ES-I3 (cell line): ENCODE measurements around the gene CFAP107.

Source experiments
- H3K36me3 ChIP-seq: 2 replicates; pipeline ENCODE4 v1.6.1; 2013; ENCODE audit warnings: mild to moderate bottlenecking, low read length, control low read depth, moderate library complexity; ENCODE audit not compliant: insufficient read depth
- H3K4me1 ChIP-seq: 2 replicates; pipeline ENCODE4 v1.6.1; 2013; ENCODE audit warnings: mild to moderate bottlenecking, control low read depth, low read length; ENCODE audit not compliant: insufficient read depth
- H3K9ac ChIP-seq: 2 replicates; pipeline ENCODE4 v1.6.1; 2013; ENCODE audit warnings: low read depth, mild to moderate bottlenecking, low read length, moderate library complexity
- H3K9me3 ChIP-seq: 2 replicates; pipeline ENCODE4 v1.6.1; 2013; ENCODE audit warnings: mild to moderate bottlenecking, low read length, moderate library complexity; ENCODE audit not compliant: control insufficient read depth, insufficient read depth

CFAP107 gene

DNA sequence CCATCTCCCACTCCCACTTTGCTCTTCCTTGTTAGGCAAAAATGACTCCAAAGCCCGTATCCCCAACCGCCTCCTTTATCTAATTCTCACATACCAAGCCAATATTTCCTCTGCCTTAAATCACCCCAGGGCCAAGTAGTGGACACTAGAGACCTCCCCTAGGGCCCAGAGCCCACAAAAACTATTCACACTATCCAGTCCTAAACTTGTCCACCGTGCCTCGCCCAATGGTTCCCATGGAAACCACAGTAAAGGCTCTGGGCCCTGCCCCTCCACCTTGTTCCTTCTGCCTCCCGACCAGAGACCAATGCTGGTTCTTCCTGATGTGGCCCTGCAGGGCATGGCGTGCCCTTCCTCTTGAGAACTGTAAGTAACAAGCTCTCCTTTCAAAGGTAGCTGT, 11.8 kb downstream of the CFAP107 start:
- no peaks in the 10 kb centered on the region for H3K4me1 ChIP-seq
- H3K36me3 ChIP-seq: 0 out of 2 replicates have a peak, but pooled peaks cover 3% of the 10 kb centered on the region
- H3K9me3 ChIP-seq: no peaks in the 10 kb centered on the region
- H3K9ac ChIP-seq: no peak overlapping the region

DNA sequence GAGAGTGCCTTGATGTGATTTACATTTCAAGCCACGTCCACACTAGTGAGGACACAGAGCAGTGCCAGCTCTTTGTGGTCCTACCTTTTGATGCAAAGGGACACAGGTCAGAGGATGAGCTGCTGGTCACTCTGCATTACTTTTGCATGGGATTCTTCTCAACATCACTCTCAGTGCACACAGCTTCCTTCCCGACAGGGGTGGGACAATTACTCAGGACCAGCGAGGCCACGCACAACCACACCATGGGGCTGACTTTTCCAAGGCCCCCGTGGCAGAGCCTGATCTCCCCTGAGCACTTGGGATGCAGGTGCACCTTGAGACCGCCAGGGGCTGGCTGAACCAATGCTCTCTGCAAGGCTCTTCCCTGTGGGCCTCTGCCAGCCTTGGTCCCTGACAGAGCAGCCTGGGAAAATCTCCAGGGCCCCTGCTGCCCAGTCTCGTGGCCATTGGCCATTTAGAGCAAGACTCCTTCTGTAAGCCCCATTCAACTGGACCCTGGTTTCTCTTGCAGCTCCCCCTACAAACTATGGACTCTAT, 14.3 kb downstream of the CFAP107 start:
- H3K9me3 ChIP-seq: no peaks in the 10 kb centered on the region
- no peak overlapping the region for H3K9ac ChIP-seq
- H3K4me1 ChIP-seq: no peaks in the 10 kb centered on the region
- H3K36me3 ChIP-seq: 0 out of 2 replicates have a peak, but pooled peaks cover 3% of the 10 kb centered on the region

DNA sequence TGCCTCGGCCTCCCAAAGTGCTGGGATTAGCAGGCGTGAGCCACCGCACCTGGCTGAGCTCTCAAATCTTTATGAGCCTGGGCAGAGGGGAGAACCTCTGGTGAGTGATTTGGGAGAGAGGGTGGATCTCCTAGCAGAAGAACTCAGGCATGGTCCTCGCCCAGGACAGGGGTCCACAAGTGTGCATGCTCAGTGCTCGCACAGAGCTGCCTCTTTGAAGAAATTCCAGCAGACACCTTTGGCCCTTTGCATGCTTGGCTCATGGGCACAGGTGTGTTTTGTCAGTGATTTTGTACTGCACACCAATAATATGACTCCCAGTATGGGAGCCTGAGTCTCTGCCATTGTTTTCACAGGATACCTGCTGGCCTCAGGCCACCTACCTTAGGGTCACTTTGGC, 15.8 kb downstream of the CFAP107 start:
- H3K36me3 ChIP-seq: 0 out of 2 replicates have a peak, but pooled peaks cover 3% of the 10 kb centered on the region
- no peak overlapping the region for H3K9ac ChIP-seq
- H3K4me1 ChIP-seq: no peaks in the 10 kb centered on the region
- H3K9me3 ChIP-seq: no peaks in the 10 kb centered on the region

DNA sequence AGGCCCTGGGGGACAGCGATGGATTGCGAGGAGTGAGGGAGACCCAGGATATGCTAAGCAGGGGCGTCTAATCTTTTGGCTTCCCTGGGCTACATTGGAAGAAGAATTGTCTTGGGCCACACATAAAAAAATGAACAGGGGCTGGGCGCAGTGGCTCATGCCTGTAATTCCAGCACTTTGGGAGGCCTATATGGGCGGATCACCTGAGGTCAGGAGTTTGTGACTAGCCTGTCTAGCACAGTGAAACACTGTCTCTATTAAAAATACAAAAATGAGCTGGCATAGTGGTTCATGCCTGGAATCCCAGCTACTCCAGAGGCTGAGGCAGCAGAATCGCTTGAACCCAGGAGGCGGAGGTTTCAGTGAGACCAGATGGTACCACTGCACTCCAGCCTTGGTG, 16.8 kb downstream of the CFAP107 start:
- no peak overlapping the region for H3K9ac ChIP-seq
- no peaks in the 10 kb centered on the region for H3K9me3 ChIP-seq
- no peaks in the 10 kb centered on the region for H3K4me1 ChIP-seq
- H3K36me3 ChIP-seq: 0 out of 2 replicates have a peak, but pooled peaks cover 3% of the 10 kb centered on the region

DNA sequence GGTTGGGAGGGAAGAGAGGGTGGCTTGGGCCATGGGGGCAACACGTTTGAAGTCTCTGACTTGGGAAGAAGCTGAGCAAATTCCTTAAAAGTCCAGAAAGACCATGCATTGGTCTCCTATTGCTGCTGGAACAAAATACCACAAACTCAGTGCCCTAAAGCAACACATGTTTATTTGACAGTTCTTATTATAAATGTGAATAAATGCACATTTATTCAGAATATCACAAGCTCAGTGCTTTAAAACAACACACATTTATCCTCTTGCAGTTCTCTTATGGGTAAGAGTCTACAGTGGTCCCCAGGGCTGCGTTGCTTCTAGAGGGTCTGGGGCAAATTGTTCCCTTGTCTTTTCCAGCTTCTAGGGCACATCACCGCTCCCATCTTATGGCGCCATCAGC, 17.5 kb downstream of the CFAP107 start:
- Histone ChIP-seq H3K9me3 (no peaks in the 10 kb centered on the region), H3K9ac (no peak overlapping the region), H3K36me3 (0 out of 2 replicates have a peak, but pooled peaks cover 3% of the 10 kb centered on the region), H3K4me1 (no peaks in the 10 kb centered on the region)

DNA sequence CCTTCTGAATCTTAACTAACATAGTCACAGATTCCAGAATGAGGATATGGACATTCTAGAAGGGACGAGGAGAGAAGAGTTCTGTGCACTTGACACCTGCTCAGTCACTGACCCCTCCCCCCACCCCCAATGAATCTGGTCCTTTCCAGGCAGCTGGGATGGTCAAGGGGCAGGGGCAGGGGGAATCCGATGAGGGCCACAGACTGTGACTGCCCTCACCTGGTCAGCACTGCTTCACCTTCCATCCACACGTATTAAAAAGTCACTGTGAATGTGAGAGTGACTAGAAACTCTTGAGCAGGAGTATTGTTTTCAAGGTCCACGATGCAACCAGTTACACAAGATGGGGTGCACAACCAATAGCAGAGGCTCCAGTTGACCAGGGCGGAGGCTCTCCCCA, 18.0 kb downstream of the CFAP107 start:
- H3K9ac ChIP-seq: no peak overlapping the region

DNA sequence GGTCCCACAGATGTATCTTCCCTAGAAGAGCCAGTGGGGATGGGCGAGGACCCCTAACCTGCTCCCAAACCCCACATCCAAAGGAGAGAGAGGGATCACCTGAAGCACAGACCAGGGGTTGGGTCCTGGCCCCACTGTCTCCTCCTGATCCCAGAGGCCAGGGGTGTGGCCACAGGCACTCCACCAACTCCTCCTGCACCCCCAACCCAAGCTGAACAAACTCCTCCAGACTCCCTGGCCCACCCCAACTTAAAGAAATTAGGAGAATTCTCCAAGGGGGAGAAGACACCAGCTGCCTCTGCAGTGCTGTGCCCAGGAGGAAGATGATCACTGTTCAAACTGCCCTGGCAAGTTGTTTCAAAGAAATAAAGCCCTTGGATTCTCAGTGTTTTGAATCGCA, 23.0 kb downstream of the CFAP107 start:
- H3K4me1 ChIP-seq: no peaks in the 10 kb centered on the region
- no peaks in the 10 kb centered on the region for H3K9me3 ChIP-seq
- no peaks in the 10 kb centered on the region for H3K36me3 ChIP-seq
- no peak overlapping the region for H3K9ac ChIP-seq

More for the DNA sequence above, 18.0 kb downstream of the CFAP107 start:
- H3K4me1 ChIP-seq: no peaks in the 10 kb centered on the region
- H3K9me3 ChIP-seq: no peaks in the 10 kb centered on the region
- H3K36me3 ChIP-seq: no peaks in the 10 kb centered on the region

DNA sequence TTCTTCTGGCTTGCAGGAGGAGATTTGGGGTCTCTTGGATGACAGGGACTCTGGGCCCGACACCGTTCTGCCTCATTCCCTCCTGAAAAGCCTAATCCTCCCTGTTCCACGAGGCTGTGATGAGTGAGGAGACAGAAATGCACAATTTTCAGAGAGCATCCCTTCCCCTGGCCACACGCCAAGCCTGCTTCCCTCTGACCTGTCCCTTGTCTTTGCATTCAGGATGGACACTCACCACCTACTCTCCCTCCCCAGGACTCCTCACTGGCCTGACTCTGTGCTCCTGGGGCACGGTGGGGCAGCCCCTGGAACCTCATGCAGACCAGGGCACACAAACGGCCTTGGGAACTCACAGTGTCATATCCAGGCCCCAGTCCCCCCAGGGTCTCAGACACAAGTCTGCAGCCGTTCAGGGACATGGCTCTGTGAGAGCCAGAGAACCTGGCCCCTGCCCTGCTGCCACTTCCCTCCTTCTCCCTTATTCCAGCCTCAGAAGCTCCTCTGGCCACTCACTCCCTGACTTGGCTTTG, 24.0 kb downstream of the CFAP107 start:
- Histone ChIP-seq H3K9ac (no peak overlapping the region), H3K4me1 (no peaks in the 10 kb centered on the region), H3K36me3 (no peaks in the 10 kb centered on the region), H3K9me3 (no peaks in the 10 kb centered on the region)

DNA sequence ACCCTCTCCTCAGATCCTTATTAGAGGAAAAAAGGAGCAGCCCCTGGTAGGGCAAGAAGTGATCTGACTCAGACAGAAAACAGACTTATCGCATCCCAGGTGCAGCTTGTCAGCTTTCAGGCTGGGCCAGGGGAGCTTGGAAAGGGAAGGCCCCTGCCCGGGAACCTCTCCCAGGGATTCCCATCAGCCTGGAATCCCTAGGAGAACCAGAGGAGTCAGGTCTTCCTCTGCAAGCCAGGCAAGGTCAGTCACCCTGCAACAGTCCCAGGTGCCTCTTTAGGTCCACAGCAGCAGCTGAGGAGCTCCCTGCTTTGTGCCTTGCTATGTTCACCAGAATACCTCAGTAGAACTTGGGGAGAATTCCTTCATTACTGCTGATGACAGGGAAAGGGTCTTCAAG, 24.6 kb downstream of the CFAP107 start:
- no peaks in the 10 kb centered on the region for H3K9me3 ChIP-seq
- no peaks in the 10 kb centered on the region for H3K36me3 ChIP-seq
- H3K9ac ChIP-seq: no peak overlapping the region
- no peaks in the 10 kb centered on the region for H3K4me1 ChIP-seq

DNA sequence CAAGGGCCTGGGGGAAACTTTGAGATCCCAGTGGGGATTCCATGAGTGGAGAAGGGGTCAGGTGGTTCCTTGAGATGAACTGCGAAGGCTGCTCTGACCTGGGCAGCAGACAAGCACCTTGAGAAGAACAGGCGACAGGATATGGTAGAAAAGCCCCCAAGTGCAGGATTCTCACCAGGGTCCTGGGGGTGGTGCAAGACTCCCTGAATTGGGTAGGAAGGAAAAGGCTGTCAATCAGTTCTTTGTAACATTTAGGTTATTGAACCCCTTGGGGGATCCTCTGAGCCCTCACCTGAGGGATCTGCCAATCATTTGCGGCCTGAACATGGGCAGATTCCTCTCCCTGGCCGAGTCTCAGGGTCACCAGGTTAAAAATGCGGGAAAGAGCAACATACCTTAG, 25.2 kb downstream of the CFAP107 start:
- Histone ChIP-seq H3K9me3 (no peaks in the 10 kb centered on the region), H3K4me1 (no peaks in the 10 kb centered on the region)

DNA sequence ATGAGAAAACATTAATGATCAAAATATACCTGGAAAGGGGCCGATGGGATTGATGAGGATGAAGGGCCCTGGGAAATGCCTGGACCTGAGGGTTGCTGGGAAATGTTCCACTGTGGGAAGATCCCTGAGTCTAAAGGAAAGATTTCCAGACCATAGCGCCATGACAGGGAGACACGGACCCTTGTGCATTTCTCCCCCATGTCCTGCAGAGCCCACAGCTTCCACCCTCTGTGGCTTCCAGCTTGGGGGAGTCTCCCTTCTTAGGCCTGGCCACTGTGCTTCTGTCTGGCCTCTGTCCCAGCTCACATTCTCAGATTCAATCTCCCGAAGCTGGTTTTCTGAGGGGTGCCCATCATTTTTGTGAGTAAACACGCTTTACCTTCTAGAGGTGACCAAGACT, 26.5 kb downstream of the CFAP107 start:
- Histone ChIP-seq H3K36me3 (no peaks in the 10 kb centered on the region), H3K4me1 (no peaks in the 10 kb centered on the region), H3K9ac (no peak overlapping the region), H3K9me3 (no peaks in the 10 kb centered on the region)

More for the DNA sequence above, 25.2 kb downstream of the CFAP107 start:
- no peak overlapping the region for H3K9ac ChIP-seq
- no peaks in the 10 kb centered on the region for H3K36me3 ChIP-seq

DNA sequence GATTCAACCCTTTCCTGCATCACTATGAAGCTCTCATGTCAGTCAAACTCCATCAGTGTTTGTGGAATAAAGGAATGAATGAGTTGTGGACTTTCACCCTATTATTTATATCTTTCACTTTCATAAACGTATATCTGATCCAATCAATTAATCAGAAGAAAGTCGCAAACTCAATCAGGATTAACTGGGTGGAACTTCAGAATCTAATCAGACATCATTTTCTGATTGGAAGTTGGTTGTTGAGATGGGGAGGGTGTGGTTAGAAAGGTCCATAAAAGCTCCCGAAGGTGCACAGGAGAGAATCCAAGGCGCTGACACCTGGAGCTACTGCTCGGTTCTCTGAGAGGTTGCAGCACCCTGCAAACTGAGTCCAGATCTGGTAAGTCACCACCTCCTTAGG, 27.4 kb downstream of the CFAP107 start, which contains the start of gene PRAMEF12:
Gene PRAMEF12, plus strand, starts transcription at position 301 of the 400 bp plus-strand sequence. CDS start 1,130 bp downstream, outside the sequence.
- H3K36me3 ChIP-seq: no peaks in the 10 kb centered on the region
- no peaks in the 10 kb centered on the region for H3K9me3 ChIP-seq
- H3K4me1 ChIP-seq: no peaks in the 10 kb centered on the region
- no peak within 1 kb of the TSS for H3K9ac ChIP-seq

DNA sequence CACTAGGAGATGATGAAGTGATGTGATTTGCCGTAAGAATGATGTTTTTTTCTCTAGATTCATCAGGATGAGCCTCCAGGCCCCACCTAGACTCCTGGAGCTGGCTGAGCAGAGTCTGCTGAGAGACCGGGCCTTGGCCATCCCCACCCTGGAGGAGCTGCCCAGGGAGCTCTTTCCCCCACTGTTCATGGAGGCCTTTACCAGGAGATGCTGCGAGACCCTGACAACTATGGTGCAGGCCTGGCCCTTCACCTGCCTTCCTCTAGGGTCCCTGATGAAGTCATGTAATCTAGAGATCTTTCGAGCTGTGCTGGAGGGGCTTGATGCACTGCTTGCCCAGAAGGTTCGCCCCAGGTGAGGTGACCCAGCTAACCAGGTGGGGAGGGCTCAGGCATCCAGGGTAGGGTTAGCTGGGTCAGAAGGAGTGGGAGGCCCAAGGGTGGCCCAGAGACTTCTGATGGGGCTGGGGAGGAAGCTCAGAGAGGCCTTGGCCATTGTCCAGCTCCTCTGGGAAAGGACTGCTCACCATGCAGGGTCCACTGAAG, 28.9 kb downstream of the CFAP107 start:
- no peaks in the 10 kb centered on the region for H3K9me3 ChIP-seq
- H3K4me1 ChIP-seq: no peaks in the 10 kb centered on the region
- H3K9ac ChIP-seq: no peak overlapping the region
- no peaks in the 10 kb centered on the region for H3K36me3 ChIP-seq

DNA sequence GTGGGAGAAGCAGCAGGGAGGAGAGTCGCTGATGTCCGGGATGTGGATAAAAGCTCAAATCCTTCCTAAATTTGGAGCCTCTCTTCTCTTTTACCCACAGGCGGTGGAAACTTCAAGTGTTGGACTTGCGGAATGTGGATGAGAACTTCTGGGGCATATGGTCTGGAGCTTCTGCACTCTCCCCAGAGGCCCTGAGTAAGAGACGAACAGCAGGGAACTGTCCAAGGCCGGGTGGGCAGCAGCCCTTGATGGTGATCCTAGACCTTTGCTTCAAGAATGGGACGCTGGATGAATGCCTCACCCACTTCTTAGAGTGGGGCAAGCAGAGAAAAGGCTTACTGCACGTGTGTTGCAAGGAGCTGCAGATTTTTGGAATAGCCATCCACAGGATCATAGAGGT, 29.4 kb downstream of the CFAP107 start:
- Histone ChIP-seq H3K4me1 (no peaks in the 10 kb centered on the region), H3K9me3 (no peaks in the 10 kb centered on the region), H3K36me3 (no peaks in the 10 kb centered on the region), H3K9ac (no peak overlapping the region)

DNA sequence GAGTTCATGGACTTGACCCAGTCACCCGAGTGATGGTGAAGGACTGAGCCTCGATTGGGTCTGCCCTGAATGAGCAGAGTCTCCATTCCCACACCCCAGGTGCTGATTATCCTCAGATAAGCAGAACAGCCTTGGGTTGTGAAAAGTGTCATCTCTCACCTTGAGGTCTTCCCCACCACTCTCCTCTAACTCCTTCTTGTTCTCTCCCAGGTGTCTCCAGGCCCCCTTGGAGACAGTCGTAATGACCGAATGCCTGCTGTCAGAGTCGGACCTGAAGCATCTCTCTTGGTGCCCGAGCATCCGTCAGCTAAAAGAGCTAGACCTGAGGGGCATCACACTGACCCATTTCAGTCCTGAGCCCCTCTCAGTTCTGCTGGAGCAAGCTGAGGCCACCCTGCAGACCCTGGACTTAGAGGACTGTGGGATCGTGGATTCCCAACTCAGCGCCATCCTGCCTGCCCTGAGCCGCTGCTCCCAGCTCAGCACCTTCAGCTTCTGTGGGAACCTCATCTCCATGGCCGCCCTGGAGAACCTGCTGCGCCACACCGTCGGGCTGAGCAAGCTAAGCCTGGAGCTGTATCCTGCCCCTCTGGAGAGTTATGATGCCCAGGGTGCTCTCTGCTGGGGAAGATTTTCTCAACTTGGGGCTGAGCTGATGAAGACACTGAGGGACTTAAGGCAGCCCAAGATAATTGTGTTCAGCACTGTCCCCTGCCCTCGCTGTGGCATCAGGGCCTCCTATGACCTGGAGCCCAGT, 31.0 kb downstream of the CFAP107 start:
- H3K36me3 ChIP-seq: no peaks in the 10 kb centered on the region

More for the DNA sequence above, 31.0 kb downstream of the CFAP107 start:
- Histone ChIP-seq H3K9me3 (no peaks in the 10 kb centered on the region), H3K9ac (no peak overlapping the region), H3K4me1 (no peaks in the 10 kb centered on the region)
